Measurements from ENCODE around the gene PTPRM. TPM values are rescaled to one million over a fixed set of nuclear protein-coding genes. Genes with fewer than 3 reads are reported as not detected.

PTPRM gene
- total and polyA plus RNA-seq, 2 of the 8 experiments (the other 6 are each of a cell fraction or from before 2014, with no cell fraction given), result 4.1 to 7.0 TPM

DNA sequence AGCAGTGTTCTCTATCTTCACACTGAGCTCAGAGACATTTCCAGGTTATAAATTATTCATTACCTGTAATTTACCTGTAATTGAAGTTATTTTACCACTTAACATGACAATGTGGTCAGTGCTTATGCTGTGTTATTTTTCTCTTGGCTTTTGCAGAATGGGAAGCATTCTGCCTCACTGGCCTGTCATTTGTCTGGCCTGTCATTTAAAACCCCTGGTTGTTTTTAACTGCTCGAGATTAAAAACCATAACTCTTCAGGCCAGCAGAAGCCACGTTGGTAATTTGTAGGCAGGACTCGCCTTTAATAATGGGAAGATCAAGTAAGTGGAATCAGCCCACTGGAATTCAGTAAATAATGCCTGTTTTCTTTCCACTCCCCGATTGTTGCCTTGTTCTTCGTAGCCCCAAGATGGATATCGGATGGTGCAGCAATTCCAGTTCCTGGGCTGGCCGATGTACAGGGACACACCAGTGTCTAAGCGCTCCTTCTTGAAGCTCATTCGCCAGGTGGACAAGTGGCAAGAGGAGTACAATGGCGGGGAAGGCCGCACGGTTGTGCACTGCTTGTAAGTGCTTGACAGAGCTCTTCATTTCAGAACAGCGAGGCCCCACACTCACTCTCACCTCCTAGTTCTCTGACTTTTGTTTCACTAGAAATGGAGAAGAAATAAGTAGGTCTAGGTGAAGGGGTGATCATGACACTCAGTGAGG lies 819.7 kb downstream of the PTPRM start:
- Histone ChIP-seq H3K23ac (ENCODE audit: insufficient read length) (no peak overlapping the region), H3K79me2 (ENCODE audit: control insufficient read depth in 1 of 2, insufficient read depth in 2 of 2, low read length in 2 of 2) (no peaks in the 10 kb centered on the region), H4K5ac (ENCODE audit: insufficient read length, low read depth, low read length) (no peak overlapping the region), H2BK120ac (replicated peaks; ENCODE audit: low read depth, low read length) (no peak overlapping the region), H2AFZ (ENCODE audit: low read length) (no peak overlapping the region), H4K91ac (replicated peaks; ENCODE audit: insufficient read length, low read length) (no peak overlapping the region), H3K23me2 (ENCODE audit: low read depth, low read length) (no peaks in the 10 kb centered on the region), H3K27ac (ENCODE audit: low read depth, low read length) (no peak overlapping the region), H3K9me3 (ENCODE audit: insufficient read depth in 2 of 2, low read depth in 1 of 2, low read length in 1 of 2) (no peaks in the 10 kb centered on the region), H3K56ac (replicated peaks; ENCODE audit: insufficient read length, low read depth, low read length) (no peak overlapping the region), H2BK5ac (ENCODE audit: low read depth, low read length) (no peak overlapping the region), H4K20me1 (replicated peaks in 1 of 2; ENCODE audit: control insufficient read depth in 1 of 2, insufficient read depth in 2 of 2, low read length in 2 of 2) (no peaks in the 10 kb centered on the region), H2BK12ac (ENCODE audit: low read depth, low read length) (no peak overlapping the region), H2AK5ac (ENCODE audit: low read depth, low read length) (no peak overlapping the region), H3K36me3 (ENCODE audit: control insufficient read depth in 2 of 4, insufficient read depth in 4 of 4, low read length in 3 of 4) (no peaks in the 10 kb centered on the region), H3K4me3 (ENCODE audit: extremely low read depth in 1 of 4, insufficient read depth in 2 of 4, low read depth in 3 of 4, low read length in 4 of 4) (no peak overlapping the region), H4K8ac (ENCODE audit: extremely low read depth, insufficient read depth, low read length) (no peak overlapping the region), H3K27me3 (replicated peaks in 1 of 4; ENCODE audit: control insufficient read depth in 3 of 4, extremely low read depth in 1 of 4, insufficient read depth in 3 of 4, low read length in 3 of 4) (no peaks in the 10 kb centered on the region), H2BK15ac (ENCODE audit: low read length) (no peak overlapping the region), H3K4me1 (replicated peaks in 1 of 4; ENCODE audit: control insufficient read depth in 3 of 4, insufficient read depth in 4 of 4, low read length in 3 of 4) (no peaks in the 10 kb centered on the region), H3K18ac (ENCODE audit: extremely low read depth, low read length) (no peak overlapping the region), H3K79me1 (ENCODE audit: low read depth, low read length) (no peaks in the 10 kb centered on the region), H3K9ac (replicated peaks in 1 of 4; ENCODE audit: extremely low read depth in 1 of 4, low read depth in 3 of 4, low read length in 3 of 4) (no peak overlapping the region), H2BK20ac (ENCODE audit: low read length) (no peak overlapping the region), H3K4ac (replicated peaks; ENCODE audit: insufficient read length, low read depth, low read length) (no peak overlapping the region), H3K4me2 (ENCODE audit: insufficient read depth in 1 of 2, low read depth in 2 of 2, low read length in 2 of 2) (no peak overlapping the region), H3K14ac (ENCODE audit: insufficient read length) (no peak overlapping the region)
- FAIRE-seq (no peak), DNase-seq (ENCODE audit: low read depth in 1 of 2, low spot score in 2 of 2) (no peak)
- TF ChIP-seq, protein P1, sequence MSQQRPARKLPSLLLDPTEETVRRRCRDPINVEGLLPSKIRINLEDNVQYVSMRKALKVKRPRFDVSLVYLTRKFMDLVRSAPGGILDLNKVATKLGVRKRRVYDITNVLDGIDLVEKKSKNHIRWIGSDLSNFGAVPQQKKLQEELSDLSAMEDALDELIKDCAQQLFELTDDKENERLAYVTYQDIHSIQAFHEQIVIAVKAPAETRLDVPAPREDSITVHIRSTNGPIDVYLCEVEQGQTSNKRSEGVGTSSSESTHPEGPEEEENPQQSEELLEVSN (IDR thresholded peaks at IDR 0.05), result no peak
- TF ChIP-seq, protein P2, sequence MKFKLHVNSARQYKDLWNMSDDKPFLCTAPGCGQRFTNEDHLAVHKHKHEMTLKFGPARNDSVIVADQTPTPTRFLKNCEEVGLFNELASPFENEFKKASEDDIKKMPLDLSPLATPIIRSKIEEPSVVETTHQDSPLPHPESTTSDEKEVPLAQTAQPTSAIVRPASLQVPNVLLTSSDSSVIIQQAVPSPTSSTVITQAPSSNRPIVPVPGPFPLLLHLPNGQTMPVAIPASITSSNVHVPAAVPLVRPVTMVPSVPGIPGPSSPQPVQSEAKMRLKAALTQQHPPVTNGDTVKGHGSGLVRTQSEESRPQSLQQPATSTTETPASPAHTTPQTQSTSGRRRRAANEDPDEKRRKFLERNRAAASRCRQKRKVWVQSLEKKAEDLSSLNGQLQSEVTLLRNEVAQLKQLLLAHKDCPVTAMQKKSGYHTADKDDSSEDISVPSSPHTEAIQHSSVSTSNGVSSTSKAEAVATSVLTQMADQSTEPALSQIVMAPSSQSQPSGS (IDR thresholded peaks at IDR 0.05; ENCODE audit: low read length), result no peak
- TF ChIP-seq POU5F1 (IDR thresholded peaks at IDR 0.05; ENCODE audit: low read depth, low read length) (no peak), HDAC6 (IDR thresholded peaks at IDR 0.05; ENCODE audit: low read depth, low read length) (no peak), KDM5A (IDR thresholded peaks at IDR 0.05; ENCODE audit: low read length) (no peak), TCF12 (IDR thresholded peaks at IDR 0.05; ENCODE audit: low read depth, low read length) (no peak), NRF1 (IDR thresholded peaks at IDR 0.05; ENCODE audit: low read depth, low read length) (no peak), EP300 (IDR thresholded peaks at IDR 0.05; ENCODE audit: borderline replicate concordance in 1 of 2, low read depth in 2 of 2, low read length in 2 of 2) (no peak), YY1 (IDR thresholded peaks at IDR 0.05; ENCODE audit: low read depth, low read length) (no peak)
- ChIA-PET CTCF (ENCODE audit: partially characterized antibody) (interaction anchor here (1.0 to 1.8 kb wide), 2 partner anchors 21 to 344 kb away, joined by 3 to 4 read pairs; no protein-coding TSS in a partner anchor), POLR2A (ENCODE audit: partially characterized antibody) (no interaction called here)
- WGBS, 2 experiments (ENCODE audit: extremely low coverage in 1 of 2, insufficient coverage in 1 of 2, insufficient read length in 1 of 2, insufficient replicate concordance in 2 of 2, low coverage in 1 of 2, low lambda C conversion rate in 2 of 2, missing lambda C conversion rate in 1 of 2), result 86% methylated on average over 13 of the region's 13 CpGs; no CpG with 5 or more reads in 1 of the 2 experiments
